Ovary (tissue), 9 donors: Measurements from ENCODE around the gene CYGB. TPM values are rescaled to one million over a fixed set of nuclear protein-coding genes. Genes with fewer than 3 reads are reported as not detected.
A peak's percentile ranks its signal among the peaks of the same experiment; 100 is the strongest.
"Not testable (repeated sequence)": the region's sequence is repeated elsewhere in the genome, so short reads cannot be mapped to it uniquely, and the experiment has no call there.

Experiments used
- DNase-seq, 5 donors: peaks; one replicate each; pipeline ENCODE4 v3.0.0-alpha.2; 2019 to 2020
- H3K27ac ChIP-seq, 2 donors: fragments of 200-600 bp; one replicate each; pipeline versions ENCODE4 v1.5.1 to v1.8.0; 2019 to 2022
- H3K27me3 ChIP-seq: fragments of 200-600 bp; one replicate; pipeline ENCODE4 v1.8.0; 2022
- H3K36me3 ChIP-seq: fragments of 200-600 bp; sonication (generic); one replicate; pipeline ENCODE4 v1.5.1; 2019
- H3K4me1 ChIP-seq: one replicate; pipeline ENCODE4 v1.8.1; 2013; ENCODE audit warnings: mild to moderate bottlenecking, moderate library complexity; ENCODE audit not compliant: insufficient read depth
- H3K4me3 ChIP-seq: fragments of 200-600 bp; sonication (generic); one replicate; pipeline ENCODE4 v1.5.1; 2017
- H3K9me3 ChIP-seq, 2 donors: fragments of 200-600 bp in 1 of 2; sonication (generic) in 1 of 2; one replicate each; pipeline versions ENCODE4 v1.5.1 to v1.8.1; 2013 to 2019; ENCODE audit warnings: mild to moderate bottlenecking in 1 of 2, moderate library complexity in 1 of 2
- CTCF ChIP-seq, 3 donors: fragments of 450-650 bp in 2 of 3; fragments of 200-600 bp in 1 of 3; IDR thresholded peaks; one replicate each; pipeline versions ENCODE4 v1.5.1 to v1.8.0; 2016 to 2022; ENCODE audit warnings: antibody characterized with exemption in 3 of 3, mild to moderate bottlenecking in 1 of 3
- EP300 ChIP-seq: sonication (generic); formaldehyde crosslinking; IDR thresholded peaks from one replicate; pipeline ENCODE4 v1.6.1; 2017; ENCODE audit warnings: antibody characterized with exemption
- POLR2A ChIP-seq: fragments of 450-650 bp; IDR thresholded peaks from one replicate; pipeline ENCODE4 v1.6.1; 2017; ENCODE audit warnings: antibody characterized with exemption, mild to moderate bottlenecking, moderate library complexity
- WGBS, 3 donors: extraction: QIAGEN DNeasy Blood & Tissue Kit in 1 of 3; methylation state at CpG; one replicate each; pipeline versions ENCODE4 v1.1.5 to v1.1.7; 2013 to 2017; 5-methylcytosine and 5-hydroxymethylcytosine counted together
- intact Hi-C, 4 donors: fragments of 100-400 bp; cut with DNase I; formaldehyde crosslinking; loops; one replicate each; pipeline versions ENCODE4 v1.11.0 to v1.15.1; 2022 to 2023
- polyA plus RNA-seq, 2 donors: library from polyadenylated mRNA; stranded (reverse); fragments of 200-250 nt in 1 of 2; fragments of 350-450 nt in 1 of 2; fragmentation: Illumina TruSeq in 1 of 2; extraction: RNeasy Lipid Tissue Mini Kit (QIAGEN cat#74804) in 1 of 2; gene quantifications; one replicate each; pipeline ENCODE4 v1.2.3, GENCODE V29; 2013 to 2014
- total RNA-seq, 7 donors: library from RNA; depleted of rRNA in 2 of 7; stranded (reverse); fragments of >200 nt in 2 of 7; fragmentation: NEBNext Ultra II Directional in 3 of 7; extraction: Animal tissue kit (Norgen Biotek cat#: 25700) in 3 of 7; gene quantifications; one replicate each; pipeline versions ENCODE4 v1.1.0 to v1.2.4, GENCODE V29; 2016 to 2023
- donor health status: DM: no; HTN: no; CAD: no; lungs with moderate emphysema.
- donor health status: DM: no; HTN: no; CAD: no.
- donor health status: Bipolar disorder and iron deficiency.
- donor health status: DM: yes; HTN: yes; CAD: no.
- donor health status: DM: no; HTN: no; CAD: no.
- donor health status: DM: yes; HTN: yes; CAD: no.

CYGB gene
- total and polyA plus RNA-seq, 9 donors, result 3.9 to 35.7 (median 8.1) TPM

GRCh38 chr17:76561799-76562268, 24.3 kb upstream of the CYGB start:
- no peaks in the 10 kb centered on the region for H3K9me3 ChIP-seq
- DNase-seq, result no peak
- no peak overlapping the region for H3K4me3 ChIP-seq
- 13 to 27% (median 16%) methylated on average over 5 of the region's 5 CpGs for WGBS, 3 donors
- peak overlapping the region in 1 of 2 donors; percentile 36 for H3K27ac ChIP-seq
- peaks cover 24% of the 10 kb centered on the region for H3K4me1 ChIP-seq
- intact Hi-C loops, result loop anchor here in 1 of 4 donors (5.0 kb wide), 1 partner anchor 1770 kb away; no protein-coding TSS in a partner anchor
- TF ChIP-seq POLR2A, result no peak
- no peak for TF ChIP-seq CTCF (IDR thresholded peaks at IDR 0.05)
- TF ChIP-seq EP300, result no peak
- H3K27me3 ChIP-seq, result no peaks in the 10 kb centered on the region
- no peaks in the 10 kb centered on the region for H3K36me3 ChIP-seq

GRCh38 chr17:76561332-76561731, 23.8 kb upstream of the CYGB start:
- H3K9me3 ChIP-seq, result no peaks in the 10 kb centered on the region
- WGBS, 3 donors, result 22 to 48% (median 23%) methylated on average over 7 of the region's 7 CpGs
- intact Hi-C loops, result loop anchor here in 1 of 4 donors (5.0 kb wide), 1 partner anchor 1771 kb away; no protein-coding TSS in a partner anchor
- H3K27ac ChIP-seq, result peak overlapping the region in 1 of 2 donors; percentile 36
- no peak for TF ChIP-seq POLR2A
- no peak for TF ChIP-seq EP300
- TF ChIP-seq CTCF (IDR thresholded peaks at IDR 0.05), result no peak
- H3K27me3 ChIP-seq, result no peaks in the 10 kb centered on the region
- H3K4me1 ChIP-seq, result peaks cover 26% of the 10 kb centered on the region
- H3K36me3 ChIP-seq, result no peaks in the 10 kb centered on the region
- no peak for DNase-seq
- H3K4me3 ChIP-seq, result no peak overlapping the region

GRCh38 chr17:76560877-76561221, 23.3 kb upstream of the CYGB start:
- WGBS, 3 donors, result 54 to 71% (median 57%) methylated on average over 6 of the region's 6 CpGs
- Histone ChIP-seq H3K4me1 (peaks cover 26% of the 10 kb centered on the region), H3K36me3 (no peaks in the 10 kb centered on the region), H3K4me3 (no peak overlapping the region), H3K27ac (peak overlapping the region in 1 of 2 donors; percentile 36), H3K9me3 (no peaks in the 10 kb centered on the region), H3K27me3 (no peaks in the 10 kb centered on the region)
- TF ChIP-seq EP300, result no peak
- no peak for TF ChIP-seq POLR2A
- no peak for TF ChIP-seq CTCF (IDR thresholded peaks at IDR 0.05)
- DNase-seq, result no peak
- intact Hi-C loops, result loop anchor here in 1 of 4 donors (5.0 kb wide), 1 partner anchor 1771 kb away; no protein-coding TSS in a partner anchor

- TF ChIP-seq POLR2A (peak; percentile 2), CTCF (IDR thresholded peaks at IDR 0.05) (no peak)
- Histone ChIP-seq H3K27ac (peak overlapping the region in 1 of 2 donors; percentile 36), H3K9me3 (no peaks in the 10 kb centered on the region), H3K4me1 (peaks cover 26% of the 10 kb centered on the region), H3K27me3 (no peaks in the 10 kb centered on the region), H3K36me3 (no peaks in the 10 kb centered on the region), H3K4me3 (no peak overlapping the region)
- intact Hi-C loops, result loop anchor here in 1 of 4 donors (5.0 kb wide), 1 partner anchor 1772 kb away; no protein-coding TSS in a partner anchor
- DNase-seq, result no peak
- WGBS, 3 donors, result 65 to 75% (median 71%) methylated on average over 10 of the region's 10 CpGs
These were observed 22.7 kb upstream of the CYGB start for GRCh38 chr17:76560036-76560876.

GRCh38 chr17:76559460-76559859, 22.0 kb upstream of the CYGB start:
- H3K4me3 ChIP-seq, H3K36me3 ChIP-seq, H3K27ac ChIP-seq, DNase-seq, H3K9me3 ChIP-seq, H3K27me3 ChIP-seq, intact Hi-C loops: not testable (repeated sequence)
- H3K4me1 ChIP-seq, result peaks cover 26% of the 10 kb centered on the region
- 76 to 82% (median 80%) methylated on average over 7 of the region's 7 CpGs for WGBS, 3 donors
